Tibial nerve (tissue), 4 donors: ENCODE results near the gene CYBRD1. TPM values are rescaled to one million over a fixed set of nuclear protein-coding genes. Genes with fewer than 3 reads are reported as not detected.

Experiments
- DNase-seq, 2 donors: peaks; one replicate each; pipeline ENCODE4 v3.0.0-alpha.2; 2019; ENCODE audit warnings: low spot score in 2 of 2
- H3K27ac ChIP-seq, 4 donors: fragments of 200-600 bp; sonication (generic) in 3 of 4; one replicate each; pipeline ENCODE4 v1.5.1; 2017 to 2019; ENCODE audit warnings: mild to moderate bottlenecking in 1 of 4
- H3K27me3 ChIP-seq, 2 donors: fragments of 200-600 bp; sonication (generic) in 1 of 2; one replicate each; pipeline versions ENCODE4 v1.5.1 to v1.6.0; 2017 to 2019
- H3K36me3 ChIP-seq, 3 donors: fragments of 200-600 bp; sonication (generic); one replicate each; pipeline ENCODE4 v1.5.1; 2018 to 2019
- H3K4me1 ChIP-seq, 4 donors: fragments of 200-600 bp; sonication (generic) in 3 of 4; one replicate each; pipeline ENCODE4 v1.5.1; 2017 to 2019
- H3K4me3 ChIP-seq, 4 donors: fragments of 200-600 bp; sonication (generic) in 3 of 4; one replicate each; pipeline ENCODE4 v1.5.1; 2017 to 2019; ENCODE audit warnings: mild to moderate bottlenecking in 1 of 4, moderate library complexity in 1 of 4
- H3K9me3 ChIP-seq, 4 donors: fragments of 200-600 bp; sonication (generic) in 3 of 4; one replicate each; pipeline ENCODE4 v1.5.1; 2017 to 2019
- CTCF ChIP-seq, 5 experiments: fragments of 200-600 bp in 3 of 5; fragments of 450-650 bp in 2 of 5; sonication (generic) in 3 of 5; IDR thresholded peaks; one replicate each; pipeline ENCODE4 v1.5.1; 2016 to 2019; ENCODE audit warnings: antibody characterized with exemption in 5 of 5, mild to moderate bottlenecking in 3 of 5, moderate library complexity in 2 of 5
- EP300 ChIP-seq, 2 donors: sonication (generic); formaldehyde crosslinking; IDR thresholded peaks; one replicate each; pipeline ENCODE4 v1.6.1; 2017; ENCODE audit warnings: antibody characterized with exemption in 2 of 2, mild to moderate bottlenecking in 1 of 2
- POLR2A ChIP-seq, 2 donors: fragments of 450-650 bp; IDR thresholded peaks; one replicate each; pipeline ENCODE4 v1.6.1; 2017; ENCODE audit warnings: antibody characterized with exemption in 2 of 2, mild to moderate bottlenecking in 2 of 2, moderate library complexity in 2 of 2
- WGBS, 2 donors: methylation state at CpG; one replicate each; pipeline ENCODE4 v1.1.5; 2018; 5-methylcytosine and 5-hydroxymethylcytosine counted together
- total RNA-seq, 4 donors: library from RNA; depleted of rRNA; stranded (reverse); fragments of >200 nt; gene quantifications; one replicate each; pipeline ENCODE4 v1.1.0, GENCODE V29; 2016

Gene CYBRD1
- total RNA-seq, 4 donors from 2014 or later: 215 to 471 (median 401) TPM

GRCh38 chr2:171541202-171541887 lies 19.1 kb downstream of the CYBRD1 start:
- Histone ChIP-seq H3K4me3 (no peak overlapping the region), H3K9me3 (no peaks in the 10 kb centered on the region), H3K4me1 (peaks cover 0 to 8% (median 0%) of the 10 kb centered on the region in 4 donors), H3K27me3 (no peaks in the 10 kb centered on the region), H3K27ac (no peak overlapping the region), H3K36me3 (peaks cover 0 to 40% (median 0%) of the 10 kb centered on the region in 3 donors)
- DNase-seq: no peak
- no peak for TF ChIP-seq EP300 (IDR thresholded peaks at IDR 0.05)
- peak in 1 of 5 experiments; percentile 18 for TF ChIP-seq CTCF (IDR thresholded peaks at IDR 0.05)
- 77 to 83% methylated on average over 6 of the region's 6 CpGs for WGBS, 2 donors

GRCh38 chr2:171545086-171545485 lies 22.8 kb downstream of the CYBRD1 start:
- TF ChIP-seq EP300 (IDR thresholded peaks at IDR 0.05) (no peak), CTCF (IDR thresholded peaks at IDR 0.05) (no peak), POLR2A (IDR thresholded peaks at IDR 0.05) (no peak)
- H3K27ac ChIP-seq: no peak overlapping the region
- H3K4me1 ChIP-seq: no peaks in the 10 kb centered on the region
- DNase-seq: no peak
- no peaks in the 10 kb centered on the region for H3K27me3 ChIP-seq
- no peaks in the 10 kb centered on the region for H3K9me3 ChIP-seq
- 91 to 94% methylated on average over 1 of the region's 1 CpG for WGBS, 2 donors
- no peak overlapping the region for H3K4me3 ChIP-seq
- H3K36me3 ChIP-seq: peaks cover 0 to 59% (median 0%) of the 10 kb centered on the region in 3 donors

- Histone ChIP-seq H3K4me1 (no peaks in the 10 kb centered on the region), H3K9me3 (no peaks in the 10 kb centered on the region), H3K4me3 (no peak overlapping the region), H3K27me3 (no peaks in the 10 kb centered on the region), H3K27ac (no peak overlapping the region), H3K36me3 (peaks cover 0 to 62% (median 0%) of the 10 kb centered on the region in 3 donors)
- no peak for DNase-seq
- TF ChIP-seq POLR2A (IDR thresholded peaks at IDR 0.05): no peak
- TF ChIP-seq CTCF (IDR thresholded peaks at IDR 0.05): no peak
- no peak for TF ChIP-seq EP300 (IDR thresholded peaks at IDR 0.05)
These were observed 25.0 kb downstream of the CYBRD1 start for GRCh38 chr2:171547256-171547655.

- Histone ChIP-seq H3K4me3 (no peak overlapping the region), H3K27me3 (no peaks in the 10 kb centered on the region), H3K36me3 (peaks cover 0 to 62% (median 0%) of the 10 kb centered on the region in 3 donors), H3K9me3 (no peaks in the 10 kb centered on the region), H3K27ac (no peak overlapping the region), H3K4me1 (no peaks in the 10 kb centered on the region)
- TF ChIP-seq EP300 (IDR thresholded peaks at IDR 0.05) (no peak), CTCF (IDR thresholded peaks at IDR 0.05) (no peak), POLR2A (IDR thresholded peaks at IDR 0.05) (no peak)
- DNase-seq: no peak
- 87 to 88% methylated on average over 2 of the region's 2 CpGs for WGBS, 2 donors
These were observed 25.4 kb downstream of the CYBRD1 start for GRCh38 chr2:171547720-171548119.

- Histone ChIP-seq H3K4me1 (no peaks in the 10 kb centered on the region), H3K4me3 (no peak overlapping the region), H3K9me3 (no peaks in the 10 kb centered on the region), H3K27ac (no peak overlapping the region), H3K27me3 (no peaks in the 10 kb centered on the region), H3K36me3 (peaks cover 0 to 69% (median 0%) of the 10 kb centered on the region in 3 donors)
- TF ChIP-seq EP300 (IDR thresholded peaks at IDR 0.05): no peak
- no peak for TF ChIP-seq CTCF (IDR thresholded peaks at IDR 0.05)
- no peak for TF ChIP-seq POLR2A (IDR thresholded peaks at IDR 0.05)
- DNase-seq: no peak
These were observed 28.3 kb downstream of the CYBRD1 start for GRCh38 chr2:171550613-171551012.
